HUES64 (cell line): ENCODE results near the gene SETD5.

Experiments
- H3K27ac ChIP-seq: 2 replicates; pipeline ENCODE4 v1.7.0; 2013; ENCODE audit warnings: low read depth, low read length, inconsistent platforms
- H3K27me3 ChIP-seq: 2 replicates; pipeline ENCODE4 v1.6.1; 2013; ENCODE audit warnings: mild to moderate bottlenecking, low read length; ENCODE audit not compliant: insufficient read depth
- H3K36me3 ChIP-seq: 2 replicates; pipeline ENCODE4 v1.6.1; 2013; ENCODE audit warnings: mild to moderate bottlenecking, low read length; ENCODE audit not compliant: insufficient read depth
- H3K4me1 ChIP-seq: 2 replicates; pipeline ENCODE4 v1.6.1; 2013; ENCODE audit warnings: mild to moderate bottlenecking, low read length, moderate library complexity; ENCODE audit not compliant: insufficient read depth
- H3K4me3 ChIP-seq: 2 replicates; pipeline ENCODE4 v1.5.1; 2013; ENCODE audit warnings: mild to moderate bottlenecking, low read length, moderate library complexity
- H3K9ac ChIP-seq: 2 replicates; pipeline ENCODE4 v1.6.1; 2013; ENCODE audit warnings: mild to moderate bottlenecking, low read depth, low read length
- H3K9me3 ChIP-seq: 2 replicates; pipeline ENCODE4 v1.6.1; 2013; ENCODE audit warnings: low read depth, low read length; ENCODE audit not compliant: insufficient read depth
- WGBS: fragments of 150-250, 120-280 bp; methylation state at CpG from one replicate; pipeline ENCODE4 v1.1.7; 2013; ENCODE audit warnings: missing lambda C conversion rate; 5-methylcytosine and 5-hydroxymethylcytosine counted together

Gene SETD5

GRCh38 chr3:9435316-9435715 is 37.9 kb downstream of the SETD5 start:
- no peak overlapping the region for H3K4me3 ChIP-seq
- H3K4me1 ChIP-seq = no peaks in the 10 kb centered on the region
- no peaks in the 10 kb centered on the region for H3K27me3 ChIP-seq
- WGBS = 98% methylated on average over 3 of the region's 3 CpGs
- no peaks in the 10 kb centered on the region for H3K9me3 ChIP-seq
- peaks cover 99% of the 10 kb centered on the region for H3K36me3 ChIP-seq
- no peak overlapping the region for H3K9ac ChIP-seq
- H3K27ac ChIP-seq = no peak overlapping the region

- no peak overlapping the region for H3K9ac ChIP-seq
- H3K36me3 ChIP-seq = peaks cover 99% of the 10 kb centered on the region
- H3K4me1 ChIP-seq = no peaks in the 10 kb centered on the region
- H3K4me3 ChIP-seq = no peak overlapping the region
- 69% methylated on average over 1 of the region's 1 CpG for WGBS
- no peaks in the 10 kb centered on the region for H3K9me3 ChIP-seq
- H3K27me3 ChIP-seq = no peaks in the 10 kb centered on the region
- H3K27ac ChIP-seq = no peak overlapping the region
These were observed 41.9 kb downstream of the SETD5 start for GRCh38 chr3:9439331-9439730.

GRCh38 chr3:9441501-9442221 is 44.2 kb downstream of the SETD5 start:
- Histone ChIP-seq H3K36me3 (peaks cover 97% of the 10 kb centered on the region), H3K27ac (no peak overlapping the region), H3K9me3 (no peaks in the 10 kb centered on the region), H3K4me1 (no peaks in the 10 kb centered on the region), H3K27me3 (no peaks in the 10 kb centered on the region), H3K9ac (no peak overlapping the region), H3K4me3 (no peak overlapping the region)
- 95% methylated on average over 11 of the region's 11 CpGs for WGBS

- H3K36me3 ChIP-seq = peaks cover 98% of the 10 kb centered on the region
- H3K9me3 ChIP-seq = no peaks in the 10 kb centered on the region
- no peaks in the 10 kb centered on the region for H3K27me3 ChIP-seq
- no peaks in the 10 kb centered on the region for H3K4me1 ChIP-seq
- H3K9ac ChIP-seq = no peak overlapping the region
- no peak overlapping the region for H3K27ac ChIP-seq
- no peak overlapping the region for H3K4me3 ChIP-seq
- WGBS = 97% methylated on average over 4 of the region's 4 CpGs
These were observed 50.7 kb downstream of the SETD5 start for GRCh38 chr3:9448071-9448470.

- H3K36me3 ChIP-seq = peaks cover 98% of the 10 kb centered on the region
- H3K27ac ChIP-seq = no peak overlapping the region
- 94% methylated on average over 1 of the region's 1 CpG for WGBS
These were observed 51.2 kb downstream of the SETD5 start for GRCh38 chr3:9448643-9449042.

GRCh38 chr3:9450126-9450525 is 52.7 kb downstream of the SETD5 start:
- no peak overlapping the region for H3K27ac ChIP-seq
- H3K9me3 ChIP-seq = no peaks in the 10 kb centered on the region
- H3K4me1 ChIP-seq = no peaks in the 10 kb centered on the region
- H3K36me3 ChIP-seq = peaks cover 98% of the 10 kb centered on the region
- H3K4me3 ChIP-seq = no peak overlapping the region
- no peak overlapping the region for H3K9ac ChIP-seq
- WGBS = 85% methylated on average over 1 of the region's 1 CpG
- H3K27me3 ChIP-seq = no peaks in the 10 kb centered on the region

More at GRCh38 chr3:9448643-9449042, 51.2 kb downstream of the SETD5 start:
- Histone ChIP-seq H3K9ac (no peak overlapping the region), H3K27me3 (no peaks in the 10 kb centered on the region), H3K4me1 (no peaks in the 10 kb centered on the region), H3K9me3 (no peaks in the 10 kb centered on the region), H3K4me3 (no peak overlapping the region)

GRCh38 chr3:9450991-9451390 is 53.6 kb downstream of the SETD5 start:
- H3K4me3 ChIP-seq = no peak overlapping the region
- no peak overlapping the region for H3K27ac ChIP-seq
- peaks cover 100% of the 10 kb centered on the region for H3K36me3 ChIP-seq
- H3K9me3 ChIP-seq = no peaks in the 10 kb centered on the region
- 98% methylated on average over 2 of the region's 2 CpGs for WGBS
- no peaks in the 10 kb centered on the region for H3K4me1 ChIP-seq
- no peaks in the 10 kb centered on the region for H3K27me3 ChIP-seq
- no peak overlapping the region for H3K9ac ChIP-seq

GRCh38 chr3:9452417-9452816 is 55.0 kb downstream of the SETD5 start:
- Histone ChIP-seq H3K9me3 (no peaks in the 10 kb centered on the region), H3K27me3 (no peaks in the 10 kb centered on the region), H3K9ac (no peak overlapping the region), H3K27ac (no peak overlapping the region), H3K36me3 (peaks cover 98% of the 10 kb centered on the region), H3K4me1 (no peaks in the 10 kb centered on the region), H3K4me3 (no peak overlapping the region)
- 100% methylated on average over 2 of the region's 2 CpGs for WGBS

GRCh38 chr3:9455596-9456131 is 58.2 kb downstream of the SETD5 start:
- H3K4me1 ChIP-seq = no peaks in the 10 kb centered on the region
- no peak overlapping the region for H3K4me3 ChIP-seq
- H3K27me3 ChIP-seq = no peaks in the 10 kb centered on the region
- H3K27ac ChIP-seq = no peak overlapping the region
- H3K9me3 ChIP-seq = no peaks in the 10 kb centered on the region
- peaks cover 98% of the 10 kb centered on the region for H3K36me3 ChIP-seq
- WGBS = 89% methylated on average over 1 of the region's 1 CpG
- H3K9ac ChIP-seq = no peak overlapping the region

GRCh38 chr3:9467451-9467850 is 70.0 kb downstream of the SETD5 start:
- H3K27me3 ChIP-seq = no peaks in the 10 kb centered on the region
- no peak overlapping the region for H3K9ac ChIP-seq
- no peak overlapping the region for H3K27ac ChIP-seq
- no peaks in the 10 kb centered on the region for H3K4me1 ChIP-seq
- peaks cover 99% of the 10 kb centered on the region for H3K36me3 ChIP-seq
- H3K9me3 ChIP-seq = no peaks in the 10 kb centered on the region
- 92% methylated on average over 3 of the region's 3 CpGs for WGBS
- no peak overlapping the region for H3K4me3 ChIP-seq

- H3K9me3 ChIP-seq = no peaks in the 10 kb centered on the region
- peaks cover 99% of the 10 kb centered on the region for H3K36me3 ChIP-seq
- 97% methylated on average over 6 of the region's 7 CpGs for WGBS
- no peak overlapping the region for H3K9ac ChIP-seq
- no peak overlapping the region for H3K27ac ChIP-seq
- H3K27me3 ChIP-seq = no peaks in the 10 kb centered on the region
- no peaks in the 10 kb centered on the region for H3K4me1 ChIP-seq
- H3K4me3 ChIP-seq = no peak overlapping the region
These were observed 71.0 kb downstream of the SETD5 start for GRCh38 chr3:9468460-9468859.
